ENCODE data around the gene C4orf50.

Gene C4orf50

DNA sequence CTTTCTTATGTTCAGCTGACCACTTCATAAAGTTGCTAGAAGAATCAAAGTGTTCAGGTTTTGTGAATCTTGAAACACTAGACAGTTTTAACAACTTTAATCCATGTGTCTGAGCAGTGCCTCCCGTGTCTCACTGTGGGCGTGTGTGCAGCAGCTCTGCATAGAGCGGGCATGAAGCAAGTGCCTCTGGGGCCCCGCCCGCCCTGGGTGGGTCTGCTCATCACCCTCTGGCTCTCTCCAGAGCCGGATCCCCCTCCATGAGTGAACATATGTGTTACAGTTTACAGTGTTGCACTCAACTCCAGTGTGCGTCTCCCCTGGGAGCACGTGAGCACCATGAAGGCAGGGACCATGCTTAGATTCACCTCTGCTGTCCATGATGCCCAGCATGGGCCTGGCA is 87.8 kb downstream of the C4orf50 start:
- no peak for DNase-seq
- Histone ChIP-seq H3K36me3 (replicated peaks) (no peaks in the 10 kb centered on the region), H3K4me3 (ENCODE audit: low read depth, low read length) (no peak overlapping the region), H3K27me3 (replicated peaks) (no peaks in the 10 kb centered on the region), H3K27ac (no peak overlapping the region)
- TF ChIP-seq, protein P1, sequence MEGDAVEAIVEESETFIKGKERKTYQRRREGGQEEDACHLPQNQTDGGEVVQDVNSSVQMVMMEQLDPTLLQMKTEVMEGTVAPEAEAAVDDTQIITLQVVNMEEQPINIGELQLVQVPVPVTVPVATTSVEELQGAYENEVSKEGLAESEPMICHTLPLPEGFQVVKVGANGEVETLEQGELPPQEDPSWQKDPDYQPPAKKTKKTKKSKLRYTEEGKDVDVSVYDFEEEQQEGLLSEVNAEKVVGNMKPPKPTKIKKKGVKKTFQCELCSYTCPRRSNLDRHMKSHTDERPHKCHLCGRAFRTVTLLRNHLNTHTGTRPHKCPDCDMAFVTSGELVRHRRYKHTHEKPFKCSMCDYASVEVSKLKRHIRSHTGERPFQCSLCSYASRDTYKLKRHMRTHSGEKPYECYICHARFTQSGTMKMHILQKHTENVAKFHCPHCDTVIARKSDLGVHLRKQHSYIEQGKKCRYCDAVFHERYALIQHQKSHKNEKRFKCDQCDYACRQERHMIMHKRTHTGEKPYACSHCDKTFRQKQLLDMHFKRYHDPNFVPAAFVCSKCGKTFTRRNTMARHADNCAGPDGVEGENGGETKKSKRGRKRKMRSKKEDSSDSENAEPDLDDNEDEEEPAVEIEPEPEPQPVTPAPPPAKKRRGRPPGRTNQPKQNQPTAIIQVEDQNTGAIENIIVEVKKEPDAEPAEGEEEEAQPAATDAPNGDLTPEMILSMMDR (IDR thresholded peaks at IDR 0.05; ENCODE audit: low read depth, low read length, missing control alignments), result no peak
- in situ Hi-C loops (cut with HindIII; ENCODE audit: low pct_ligation_motif_present, low sequenced_read_pairs), result no loop called here

DNA sequence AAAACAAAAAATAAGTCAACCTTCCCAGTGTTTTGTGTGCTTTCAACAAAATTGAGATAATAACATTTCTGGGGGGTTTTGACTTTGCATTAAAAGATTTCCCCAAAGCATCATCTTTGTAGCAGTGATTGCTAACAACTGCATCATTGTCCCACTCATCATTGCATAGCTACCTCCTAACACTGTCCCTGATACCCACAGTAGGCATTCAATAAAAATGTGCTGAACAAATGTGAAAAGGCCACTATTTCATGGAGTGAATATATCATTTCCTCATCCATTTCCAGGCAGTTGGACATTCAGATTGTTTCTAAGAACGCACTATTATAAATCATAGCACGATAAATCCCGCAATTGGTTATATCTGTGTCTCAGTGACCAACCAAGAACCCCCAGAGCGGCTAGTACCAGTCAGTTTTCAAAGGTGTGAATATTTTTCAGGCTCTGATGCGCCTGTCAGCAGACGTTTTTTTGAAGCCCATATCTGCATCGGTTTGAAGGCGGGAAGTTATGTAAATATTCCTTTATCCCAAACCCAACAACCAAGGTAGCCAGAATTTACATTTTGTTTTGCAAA is 89.3 kb downstream of the C4orf50 start:
- DNase-seq, result no peak
- in situ Hi-C loops (cut with HindIII; ENCODE audit: low pct_ligation_motif_present, low sequenced_read_pairs), result no loop called here
- no peaks in the 10 kb centered on the region for H3K36me3 ChIP-seq (replicated peaks)
- TF ChIP-seq, protein P1 (IDR thresholded peaks at IDR 0.05; ENCODE audit: low read depth, low read length, missing control alignments), result no peak
- H3K27ac ChIP-seq, result no peak overlapping the region
- H3K4me3 ChIP-seq (ENCODE audit: low read depth, low read length), result no peak overlapping the region
- H3K27me3 ChIP-seq (replicated peaks), result no peaks in the 10 kb centered on the region

DNA sequence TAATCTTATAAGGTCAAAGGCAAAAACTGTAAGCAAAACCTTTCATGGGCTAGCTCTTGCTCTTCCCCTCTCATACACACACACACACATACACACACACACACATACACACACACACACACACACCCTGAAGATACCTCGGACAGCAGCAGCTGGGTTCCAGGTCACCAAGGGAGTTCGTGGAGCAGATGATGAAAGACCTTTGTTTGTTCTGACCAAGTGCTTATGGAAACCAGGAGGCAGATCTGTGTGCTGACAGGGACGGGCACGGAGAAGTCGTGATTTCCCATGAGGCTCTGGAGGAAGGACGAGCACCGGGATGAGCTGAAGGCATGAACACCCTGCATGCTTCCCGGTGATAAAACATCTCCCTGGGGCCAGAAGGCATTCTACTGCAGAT is 90.0 kb downstream of the C4orf50 start:
- TF ChIP-seq, protein P1 (IDR thresholded peaks at IDR 0.05; ENCODE audit: low read depth, low read length, missing control alignments), result no peak

DNA sequence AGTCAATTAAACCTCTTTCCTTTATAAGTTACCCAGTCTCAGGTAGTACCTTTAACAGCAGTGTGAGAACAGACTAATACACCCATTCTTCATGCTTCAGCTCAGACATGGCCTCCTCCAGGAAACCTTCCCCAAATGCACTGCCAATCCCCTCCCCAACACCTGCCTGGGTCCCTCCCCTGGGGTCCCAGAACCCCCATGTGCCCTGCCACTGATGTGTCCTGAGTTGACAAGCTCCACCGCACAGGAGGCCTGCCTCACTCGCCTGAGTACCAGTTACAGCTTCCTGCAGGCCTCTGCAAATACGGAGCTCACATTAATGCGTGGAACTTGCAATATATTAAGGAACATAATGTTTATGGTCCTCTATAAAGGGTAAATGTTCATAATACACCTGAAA is 90.5 kb downstream of the C4orf50 start:
- no peaks in the 10 kb centered on the region for H3K36me3 ChIP-seq (replicated peaks)
- no peak overlapping the region for H3K27ac ChIP-seq
- TF ChIP-seq, protein P1 (IDR thresholded peaks at IDR 0.05; ENCODE audit: low read depth, low read length, missing control alignments), result no peak
- H3K4me3 ChIP-seq (ENCODE audit: low read depth, low read length), result no peak overlapping the region
- DNase-seq, result no peak
- in situ Hi-C loops (cut with HindIII; ENCODE audit: low pct_ligation_motif_present, low sequenced_read_pairs), result no loop called here
- no peaks in the 10 kb centered on the region for H3K27me3 ChIP-seq (replicated peaks)

More for the DNA sequence above, 90.0 kb downstream of the C4orf50 start:
- DNase-seq, result no peak
- H3K4me3 ChIP-seq (ENCODE audit: low read depth, low read length), result no peak overlapping the region
- H3K27ac ChIP-seq, result no peak overlapping the region
- in situ Hi-C loops (cut with HindIII; ENCODE audit: low pct_ligation_motif_present, low sequenced_read_pairs), result no loop called here
- H3K36me3 ChIP-seq (replicated peaks), result no peaks in the 10 kb centered on the region
- H3K27me3 ChIP-seq (replicated peaks), result no peaks in the 10 kb centered on the region

DNA sequence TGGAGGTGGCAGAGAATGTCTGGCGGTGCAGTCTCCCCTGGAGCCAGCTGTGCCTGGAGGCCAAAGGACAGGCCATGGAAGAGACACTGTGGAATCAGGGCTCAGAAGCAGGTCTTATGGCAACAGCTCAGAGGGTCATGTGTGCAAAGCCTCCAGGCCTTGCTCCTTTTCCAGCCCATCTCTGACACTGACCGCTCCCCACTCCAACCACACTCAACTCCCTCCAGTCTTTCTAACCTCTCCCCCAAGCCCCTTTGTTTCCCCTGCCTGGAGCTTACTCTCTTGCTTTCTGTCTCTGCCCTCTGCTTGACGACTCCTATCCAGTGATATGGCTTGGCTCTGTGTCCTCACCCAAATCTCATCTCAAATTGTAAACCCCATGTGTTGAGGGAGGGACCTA is 91.1 kb downstream of the C4orf50 start:
- Histone ChIP-seq H3K27me3 (replicated peaks) (no peaks in the 10 kb centered on the region), H3K4me3 (ENCODE audit: low read depth, low read length) (no peak overlapping the region), H3K27ac (no peak overlapping the region), H3K36me3 (replicated peaks) (no peaks in the 10 kb centered on the region)
- no peak for DNase-seq
- in situ Hi-C loops (cut with HindIII; ENCODE audit: low pct_ligation_motif_present, low sequenced_read_pairs), result no loop called here
- TF ChIP-seq, protein P1 (IDR thresholded peaks at IDR 0.05; ENCODE audit: low read depth, low read length, missing control alignments), result no peak

DNA sequence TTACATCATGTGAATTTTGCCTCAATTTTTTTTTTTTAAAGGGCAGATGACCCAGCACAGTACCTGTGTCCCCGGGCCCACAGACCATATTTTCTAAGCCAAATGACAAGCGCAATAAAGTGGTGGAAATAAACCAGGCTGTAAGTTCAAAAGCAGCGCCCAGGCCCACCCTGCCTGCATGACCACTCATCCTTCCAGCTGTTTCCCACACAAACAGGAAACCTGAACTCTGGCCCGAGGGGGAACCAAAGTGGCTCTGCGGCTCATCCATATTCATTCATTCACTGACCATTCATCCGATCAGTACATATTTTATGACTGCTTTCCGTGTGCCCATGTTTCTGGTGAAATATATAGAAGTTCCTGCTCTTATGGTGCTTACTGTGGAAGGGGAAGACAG is 91.6 kb downstream of the C4orf50 start:
- Histone ChIP-seq H3K36me3 (replicated peaks) (no peaks in the 10 kb centered on the region), H3K27ac (no peak overlapping the region), H3K4me3 (ENCODE audit: low read depth, low read length) (no peak overlapping the region), H3K27me3 (replicated peaks) (no peaks in the 10 kb centered on the region)
- DNase-seq, result no peak
- TF ChIP-seq, protein P1 (IDR thresholded peaks at IDR 0.05; ENCODE audit: low read depth, low read length, missing control alignments), result no peak
- in situ Hi-C loops (cut with HindIII; ENCODE audit: low pct_ligation_motif_present, low sequenced_read_pairs), result no loop called here
